Measurements from ENCODE around the gene IFIH1. TPM values are rescaled to one million over a fixed set of nuclear protein-coding genes. Genes with fewer than 3 reads are reported as not detected.
A peak's percentile ranks its signal among the peaks of the same experiment; 100 is the strongest.

Gene IFIH1
- total and polyA plus RNA-seq, 2 donors (not counting 1 experiment from before 2014, with no cell fraction given) = 29.5 to 54.8 TPM

- intact Hi-C loops (cut with micrococcal nuclease) = loop anchor here (1.0 to 2.0 kb wide), 2 partner anchors 77 to 145 kb away; partner anchors contain the start of gene GCG
- no peak overlapping the region for H3K27ac Mint-ChIP-seq
- H3K79me2 ChIP-seq (ENCODE audit: control insufficient read depth, insufficient read depth, low read length) = no peaks in the 10 kb centered on the region
- no peak overlapping the region for H3K4me2 ChIP-seq (replicated peaks; ENCODE audit: low read depth, low read length, poor library complexity, severe bottlenecking)
- no peak for TF ChIP-seq EZH2 (IDR thresholded peaks at IDR 0.05; ENCODE audit: borderline replicate concordance, insufficient read depth, low read depth, low read length, poor library complexity, severe bottlenecking)
- TF ChIP-seq CTCF (IDR thresholded peaks at IDR 0.05) = peak; percentile 98
- no peaks in the 10 kb centered on the region for H3K9me3 ChIP-seq (ENCODE audit: control extremely low read depth in 1 of 3, control insufficient read depth in 2 of 3, insufficient read depth in 1 of 3, low read length in 2 of 3)
- H3K27me3 Mint-ChIP-seq = no peaks in the 10 kb centered on the region
- H3K9me3 Mint-ChIP-seq (ENCODE audit: insufficient read depth) = no peaks in the 10 kb centered on the region
- POLR2A ChIA-PET = interaction anchor here (1.1 kb wide), 1 partner anchor 20 kb away, joined by 6 read pairs; no protein-coding TSS in a partner anchor
- 55% methylated on average over 4 of the region's 5 CpGs for WGBS (ENCODE audit: insufficient coverage)
- H3K4me1 ChIP-seq (ENCODE audit: control insufficient read depth in 2 of 2, insufficient read depth in 2 of 2, low read length in 2 of 2) = no peaks in the 10 kb centered on the region
- H3K4me3 Mint-ChIP-seq = no peak overlapping the region
- peaks cover 2% of the 10 kb centered on the region for H3K4me1 Mint-ChIP-seq
- no peaks in the 10 kb centered on the region for H4K20me1 ChIP-seq (ENCODE audit: control insufficient read depth, insufficient read depth, low read length, poor library complexity, severe bottlenecking)
- DNase-seq = peak; percentile 74
- no peak overlapping the region for H3K9ac ChIP-seq (ENCODE audit: low read length)
- H3K4me3 ChIP-seq (ENCODE audit: control extremely low read depth in 1 of 5, extremely low read depth in 1 of 5, insufficient read depth in 1 of 5, low read depth in 2 of 5, low read length in 4 of 5) = no peak overlapping the region
- no peak overlapping the region for H3K27ac ChIP-seq (ENCODE audit: low read length in 2 of 2)
- H3K27me3 ChIP-seq (replicated peaks in 1 of 4; ENCODE audit: control extremely low read depth in 1 of 4, control insufficient read depth in 3 of 4, insufficient read depth in 4 of 4, low read length in 3 of 4) = no peaks in the 10 kb centered on the region
- H3K36me3 ChIP-seq (replicated peaks in 1 of 2; ENCODE audit: control extremely low read depth in 1 of 2, control insufficient read depth in 1 of 2, extremely low read depth in 1 of 2, insufficient read depth in 2 of 2, low read length in 1 of 2) = peaks cover 3 to 19% of the 10 kb centered on the region in 2 experiments
- peak; percentile 62 for ATAC-seq (ENCODE audit: low read depth)
- CTCF ChIA-PET = interaction anchor here (0.7 to 8.4 kb wide), 23 partner anchors 10 to 290 kb away, joined by 3 to 91 read pairs (median 5); partner anchors contain the start of genes GCA and IFIH1
- H2AFZ ChIP-seq (ENCODE audit: insufficient read depth, low read depth, low read length, poor library complexity, severe bottlenecking) = no peak overlapping the region
Observed at GRCh38 chr2:162297925-162298552, 20.4 kb downstream of the IFIH1 start.

- H3K4me3 Mint-ChIP-seq = no peak overlapping the region
- H3K27ac Mint-ChIP-seq = no peak overlapping the region
- H3K9me3 Mint-ChIP-seq (ENCODE audit: insufficient read depth) = no peaks in the 10 kb centered on the region
- 100% methylated on average over 1 of the region's 2 CpGs for WGBS (ENCODE audit: insufficient coverage)
- no peak overlapping the region for H2AFZ ChIP-seq (ENCODE audit: insufficient read depth, low read depth, low read length, poor library complexity, severe bottlenecking)
- H3K4me1 ChIP-seq (ENCODE audit: control insufficient read depth in 2 of 2, insufficient read depth in 2 of 2, low read length in 2 of 2) = no peaks in the 10 kb centered on the region
- no peak overlapping the region for H3K27ac ChIP-seq (ENCODE audit: low read length in 2 of 2)
- H3K9me3 ChIP-seq (ENCODE audit: control extremely low read depth in 1 of 3, control insufficient read depth in 2 of 3, insufficient read depth in 1 of 3, low read length in 2 of 3) = no peaks in the 10 kb centered on the region
- no peak overlapping the region for H3K9ac ChIP-seq (ENCODE audit: low read length)
- no peak for ATAC-seq (ENCODE audit: low read depth)
- no peak overlapping the region for H3K4me2 ChIP-seq (replicated peaks; ENCODE audit: low read depth, low read length, poor library complexity, severe bottlenecking)
- no peak overlapping the region for H3K4me3 ChIP-seq (ENCODE audit: control extremely low read depth in 1 of 5, extremely low read depth in 1 of 5, insufficient read depth in 1 of 5, low read depth in 2 of 5, low read length in 4 of 5)
- H4K20me1 ChIP-seq (ENCODE audit: control insufficient read depth, insufficient read depth, low read length, poor library complexity, severe bottlenecking) = no peaks in the 10 kb centered on the region
- TF ChIP-seq EZH2 (IDR thresholded peaks at IDR 0.05; ENCODE audit: borderline replicate concordance, insufficient read depth, low read depth, low read length, poor library complexity, severe bottlenecking) = no peak
- no peak for TF ChIP-seq CTCF (IDR thresholded peaks at IDR 0.05)
- DNase-seq = no peak
- H3K36me3 ChIP-seq (replicated peaks in 1 of 2; ENCODE audit: control extremely low read depth in 1 of 2, control insufficient read depth in 1 of 2, extremely low read depth in 1 of 2, insufficient read depth in 2 of 2, low read length in 1 of 2) = peaks cover 9 to 27% of the 10 kb centered on the region in 2 experiments
- ChIA-PET POLR2A (no interaction called here), CTCF (interaction anchor here (1.2 to 5.3 kb wide), 3 partner anchors 14 to 74 kb away, joined by 3 to 68 read pairs (median 4); no protein-coding TSS in a partner anchor)
- no peaks in the 10 kb centered on the region for H3K27me3 Mint-ChIP-seq
- H3K4me1 Mint-ChIP-seq = peaks cover 2% of the 10 kb centered on the region
- intact Hi-C loops (cut with micrococcal nuclease) = no loop called here
- H3K27me3 ChIP-seq (replicated peaks in 1 of 4; ENCODE audit: control extremely low read depth in 1 of 4, control insufficient read depth in 3 of 4, insufficient read depth in 4 of 4, low read length in 3 of 4) = no peaks in the 10 kb centered on the region
- no peaks in the 10 kb centered on the region for H3K79me2 ChIP-seq (ENCODE audit: control insufficient read depth, insufficient read depth, low read length)
Observed at GRCh38 chr2:162295009-162295408, 23.5 kb downstream of the IFIH1 start.

Measured in B cell (primary cell).